Stomach (tissue), 9 donors: ENCODE data around the gene AUTS2. TPM values are rescaled to one million over a fixed set of nuclear protein-coding genes. Genes with fewer than 3 reads are reported as not detected.

Experiments
- DNase-seq, 2 donors: peaks; one replicate each; pipeline versions ENCODE4 v3.0.0 to v3.0.0-alpha.2; 2013 to 2019
- H3K27ac ChIP-seq, 5 donors: fragments of 200-600 bp in 4 of 5; sonication (generic) in 4 of 5; one replicate each; pipeline ENCODE4 v1.5.1; 2013 to 2019; ENCODE audit warnings: mild to moderate bottlenecking in 1 of 5, moderate library complexity in 1 of 5
- H3K27me3 ChIP-seq, 3 donors: fragments of 200-600 bp; sonication (generic); one replicate each; pipeline ENCODE4 v1.5.1; 2017 to 2019; ENCODE audit warnings: mixed run types in 1 of 3
- H3K36me3 ChIP-seq, 4 donors: fragments of 200-600 bp; sonication (generic); 1 replicate in 3 of 4; 2 replicates in 1 of 4; pipeline ENCODE4 v1.5.1; 2016 to 2019
- H3K4me1 ChIP-seq, 4 donors: fragments of 200-600 bp; sonication (generic); one replicate each; pipeline ENCODE4 v1.5.1; 2016 to 2019
- H3K4me3 ChIP-seq, 4 donors: fragments of 200-600 bp; sonication (generic) in 3 of 4; one replicate each; pipeline ENCODE4 v1.5.1; 2016 to 2019; ENCODE audit warnings: mild to moderate bottlenecking in 1 of 4
- H3K9me3 ChIP-seq, 4 donors: fragments of 200-600 bp; sonication (generic); one replicate each; pipeline ENCODE4 v1.5.1; 2016 to 2019
- CTCF ChIP-seq, 7 experiments: fragments of 450-650 bp in 4 of 7; fragments of 200-600 bp in 3 of 7; sonication (generic) in 3 of 7; IDR thresholded peaks; one replicate each; pipeline ENCODE4 v1.5.1; 2016 to 2019; ENCODE audit warnings: antibody characterized with exemption in 7 of 7, control low read depth in 2 of 7, mild to moderate bottlenecking in 1 of 7
- EP300 ChIP-seq: sonication (generic); formaldehyde crosslinking; IDR thresholded peaks from one replicate; pipeline ENCODE4 v1.6.1; 2017; ENCODE audit warnings: antibody characterized with exemption
- POLR2A ChIP-seq, 4 donors: fragments of 450-650 bp; IDR thresholded peaks; one replicate each; pipeline ENCODE4 v1.6.1; 2016; ENCODE audit warnings: antibody characterized with exemption in 4 of 4, control low read depth in 2 of 4, mild to moderate bottlenecking in 1 of 4, moderate library complexity in 1 of 4
- POLR2AphosphoS5 ChIP-seq, 3 donors: sonication (generic); formaldehyde crosslinking; IDR thresholded peaks; one replicate each; pipeline ENCODE4 v1.6.1; 2016; ENCODE audit warnings: antibody characterized with exemption in 3 of 3
- WGBS, 5 donors: extraction: QIAGEN DNeasy Blood & Tissue Kit in 3 of 5; methylation state at CpG; one replicate each; pipeline versions ENCODE4 v1.1.5 to v1.1.7; 2013 to 2018; 5-methylcytosine and 5-hydroxymethylcytosine counted together
- intact Hi-C: fragments of 100-400 bp; cut with DNase I; formaldehyde crosslinking; loops from one replicate; pipeline ENCODE4 v1.15.1; 2023; ENCODE audit warnings: low total_unique reads
- polyA plus RNA-seq, 3 donors: library from polyadenylated mRNA; stranded (reverse); fragments of 200-250 nt; gene quantifications; one replicate each; pipeline ENCODE4 v1.2.3, GENCODE V29; 2013
- total RNA-seq, 5 donors: library from RNA; depleted of rRNA; stranded (reverse); fragments of >200 nt; gene quantifications; one replicate each; pipeline versions ENCODE4 v1.1.0 to v1.2.3, GENCODE V29; 2014 to 2016
- donor health status: healthy with polysubstance abuse.
- donor health status: Bipolar disorder and iron deficiency.
- donor health status: healthy.

AUTS2 gene
- total and polyA plus RNA-seq, 8 donors, result 3.8 to 90.3 (median 38.1) TPM

- DNase-seq, result no peak
- intact Hi-C loops, result no loop called here
- H3K27ac ChIP-seq, result no peak overlapping the region
- 64 to 81% (median 73%) methylated on average over 4 of the region's 4 CpGs for WGBS, 5 donors
- no peaks in the 10 kb centered on the region for H3K36me3 ChIP-seq
- no peak overlapping the region for H3K4me3 ChIP-seq
- peaks cover 0 to 8% (median 0%) of the 10 kb centered on the region in 4 donors for H3K4me1 ChIP-seq
- H3K27me3 ChIP-seq, result no peaks in the 10 kb centered on the region
- no peaks in the 10 kb centered on the region for H3K9me3 ChIP-seq
- TF ChIP-seq POLR2AphosphoS5 (IDR thresholded peaks at IDR 0.05) (no peak), POLR2A (IDR thresholded peaks at IDR 0.05) (no peak), CTCF (IDR thresholded peaks at IDR 0.05) (no peak), EP300 (no peak)
Observed at GRCh38 chr7:70027867-70028266, 429.6 kb downstream of the AUTS2 start.

GRCh38 chr7:70028620-70029019 lies 430.3 kb downstream of the AUTS2 start:
- TF ChIP-seq POLR2AphosphoS5 (IDR thresholded peaks at IDR 0.05), result no peak
- Histone ChIP-seq H3K4me1 (peaks cover 0 to 8% (median 0%) of the 10 kb centered on the region in 4 donors), H3K27ac (no peak overlapping the region), H3K4me3 (no peak overlapping the region), H3K36me3 (no peaks in the 10 kb centered on the region), H3K9me3 (no peaks in the 10 kb centered on the region), H3K27me3 (no peaks in the 10 kb centered on the region)
- WGBS, 5 donors, result 95 to 98% (median 96%) methylated on average over 2 of the region's 2 CpGs
- intact Hi-C loops, result no loop called here
- DNase-seq, result no peak

- peaks cover 0 to 8% (median 0%) of the 10 kb centered on the region in 4 donors for H3K4me1 ChIP-seq
- H3K9me3 ChIP-seq, result no peaks in the 10 kb centered on the region
- intact Hi-C loops, result no loop called here
- no peak overlapping the region for H3K27ac ChIP-seq
- no peak for DNase-seq
- no peaks in the 10 kb centered on the region for H3K36me3 ChIP-seq
- H3K4me3 ChIP-seq, result no peak overlapping the region
- 73 to 94% (median 85%) methylated on average over 1 of the region's 1 CpG for WGBS, 5 donors
- H3K27me3 ChIP-seq, result no peaks in the 10 kb centered on the region
- TF ChIP-seq EP300 (no peak), POLR2AphosphoS5 (IDR thresholded peaks at IDR 0.05) (no peak), POLR2A (IDR thresholded peaks at IDR 0.05) (no peak), CTCF (IDR thresholded peaks at IDR 0.05) (no peak)
Observed at GRCh38 chr7:70029993-70030392, 431.7 kb downstream of the AUTS2 start.

- TF ChIP-seq EP300 (no peak), POLR2A (IDR thresholded peaks at IDR 0.05) (no peak), POLR2AphosphoS5 (IDR thresholded peaks at IDR 0.05) (no peak)
- WGBS, 5 donors, result 85 to 93% (median 88%) methylated on average over 3 of the region's 3 CpGs
- Histone ChIP-seq H3K27me3 (no peaks in the 10 kb centered on the region), H3K36me3 (no peaks in the 10 kb centered on the region), H3K4me3 (no peak overlapping the region), H3K9me3 (no peaks in the 10 kb centered on the region), H3K27ac (no peak overlapping the region), H3K4me1 (peaks cover 0 to 7% (median 0%) of the 10 kb centered on the region in 4 donors)
- intact Hi-C loops, result no loop called here
- DNase-seq, result no peak
Observed at GRCh38 chr7:70030745-70031144, 432.5 kb downstream of the AUTS2 start.

GRCh38 chr7:70031245-70031644 lies 433.0 kb downstream of the AUTS2 start:
- Histone ChIP-seq H3K4me3 (no peak overlapping the region), H3K4me1 (peaks cover 0 to 7% (median 0%) of the 10 kb centered on the region in 4 donors), H3K27ac (no peak overlapping the region), H3K36me3 (no peaks in the 10 kb centered on the region), H3K9me3 (no peaks in the 10 kb centered on the region), H3K27me3 (no peaks in the 10 kb centered on the region)
- WGBS, 5 donors, result 59 to 86% (median 66%) methylated on average over 4 of the region's 4 CpGs
- TF ChIP-seq POLR2AphosphoS5 (IDR thresholded peaks at IDR 0.05) (no peak), POLR2A (IDR thresholded peaks at IDR 0.05) (no peak), EP300 (no peak), CTCF (IDR thresholded peaks at IDR 0.05) (no peak)
- intact Hi-C loops, result no loop called here
- DNase-seq, result no peak
